HL-60 (cell line): ENCODE data around the gene GPALPP1.

Source experiments
- CTCF ChIP-seq: IDR thresholded peaks from one replicate; pipeline ENCODE4 v1.5.1; 2011; ENCODE audit warnings: low read length, control low read depth, inconsistent platforms; ENCODE audit not compliant: insufficient read depth
- GABPA ChIP-seq: IDR thresholded peaks from 2 replicates; pipeline ENCODE4 v1.6.1; 2012; ENCODE audit warnings: low read depth

- TF ChIP-seq CTCF, result no peak
- no peak for TF ChIP-seq GABPA
Measured at GRCh38 chr13:45036206-45036605, 46.9 kb downstream of the GPALPP1 start.
